Measurements from ENCODE around the gene EFCAB8. TPM values are rescaled to one million over a fixed set of nuclear protein-coding genes. Genes with fewer than 3 reads are reported as not detected.
"Not testable (repeated sequence)": the region's sequence is repeated elsewhere in the genome, so short reads cannot be mapped to it uniquely, and the experiment has no call there.

Gene EFCAB8
- total RNA-seq, 2 donors from 2014 or later = 0.52 to 0.70 TPM

DNA sequence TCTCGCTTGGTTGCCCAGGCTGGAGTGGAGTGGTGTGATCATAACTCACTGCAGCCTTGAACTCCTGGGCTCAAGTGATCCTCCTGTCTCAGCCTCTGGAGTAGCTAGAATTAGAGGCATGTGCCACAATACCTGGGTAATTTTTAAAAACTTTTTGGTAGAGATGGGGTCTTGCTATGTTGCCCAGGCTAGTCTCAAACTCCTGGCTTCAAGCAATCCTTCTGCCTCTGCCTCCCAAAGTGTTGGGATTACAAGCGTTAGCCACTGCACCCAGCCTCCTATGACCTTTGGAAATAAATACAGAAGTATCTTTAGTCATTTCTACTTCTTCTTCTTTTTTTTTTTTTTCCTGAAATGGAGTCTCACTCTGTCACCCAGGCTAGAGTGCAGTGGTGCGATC lies 11.8 kb downstream of the EFCAB8 start:
- DNase-seq (ENCODE audit: low spot score in 2 of 2); H3K9me3 Mint-ChIP-seq; ATAC-seq; H3K36me3 Mint-ChIP-seq; H3K27ac Mint-ChIP-seq: not testable (repeated sequence)

- Mint-ChIP-seq H3K27ac (no peak overlapping the region), H3K36me3 (no peaks in the 10 kb centered on the region), H3K9me3 (no peaks in the 10 kb centered on the region)
- no peak for ATAC-seq
- DNase-seq (ENCODE audit: low spot score in 2 of 2) = no peak
These were observed 12.3 kb downstream of the EFCAB8 start for GRCh38 chr20:32870985-32871384.

GRCh38 chr20:32871627-32872160 lies 13.0 kb downstream of the EFCAB8 start:
- H3K9me3 Mint-ChIP-seq = no peaks in the 10 kb centered on the region
- no peak for ATAC-seq
- H3K27ac Mint-ChIP-seq = no peak overlapping the region

GRCh38 chr20:32872266-32872665 lies 13.5 kb downstream of the EFCAB8 start:
- Mint-ChIP-seq H3K36me3 (no peaks in the 10 kb centered on the region), H3K27ac (no peak overlapping the region), H3K9me3 (no peaks in the 10 kb centered on the region)
- no peak for ATAC-seq
- no peak for DNase-seq (ENCODE audit: low spot score in 2 of 2)

More at GRCh38 chr20:32871627-32872160, 13.0 kb downstream of the EFCAB8 start:
- H3K36me3 Mint-ChIP-seq = no peaks in the 10 kb centered on the region
- DNase-seq (ENCODE audit: low spot score in 2 of 2) = no peak

DNA sequence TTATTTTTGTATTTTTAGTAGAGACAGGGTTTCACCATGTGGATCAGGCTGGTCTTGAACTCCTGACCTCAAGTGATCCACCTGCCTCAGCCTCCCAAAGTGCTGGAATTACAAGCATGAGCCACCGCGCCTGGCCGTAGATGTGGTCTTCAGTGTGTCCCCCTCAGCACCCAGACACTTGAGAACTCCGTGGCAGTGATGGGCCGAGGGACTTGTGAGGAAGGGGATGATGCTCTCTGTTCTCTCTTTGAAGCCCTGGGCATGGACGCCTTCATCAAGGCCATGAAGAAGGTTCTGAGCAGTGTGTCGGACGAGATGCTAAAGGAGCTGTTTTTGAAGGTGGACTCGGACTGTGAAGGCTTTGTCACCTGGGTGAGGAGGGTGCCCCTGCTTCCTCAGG lies 16.9 kb downstream of the EFCAB8 start:
- no peak for ATAC-seq
- Mint-ChIP-seq H3K9me3 (no peaks in the 10 kb centered on the region), H3K27ac (no peak overlapping the region), H3K36me3 (no peaks in the 10 kb centered on the region)
- no peak for DNase-seq (ENCODE audit: low spot score in 2 of 2)

GRCh38 chr20:32877507-32877906 lies 18.8 kb downstream of the EFCAB8 start:
- no peaks in the 10 kb centered on the region for H3K36me3 Mint-ChIP-seq
- no peak for ATAC-seq
- H3K9me3 Mint-ChIP-seq = no peaks in the 10 kb centered on the region
- no peak overlapping the region for H3K27ac Mint-ChIP-seq
- no peak for DNase-seq (ENCODE audit: low spot score in 2 of 2)

DNA sequence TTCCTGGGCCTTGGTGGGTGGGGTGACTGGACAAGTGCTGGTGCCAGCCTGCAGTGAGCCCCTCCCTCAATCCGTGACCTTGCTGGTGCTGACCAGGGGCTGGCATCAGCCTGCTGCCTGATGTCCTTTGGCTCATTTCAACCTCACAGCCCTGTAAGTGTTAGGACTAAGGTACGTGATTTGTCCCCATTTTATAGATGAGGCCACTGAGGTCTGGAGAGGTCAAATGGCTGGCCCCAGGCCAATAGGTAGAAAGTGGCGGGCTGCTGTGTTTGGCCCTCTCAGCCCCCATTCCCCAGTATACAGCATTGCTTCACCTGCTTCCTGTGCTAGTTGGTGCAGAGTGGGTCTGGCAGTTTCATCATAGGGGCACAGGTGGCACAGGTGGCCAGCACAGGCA lies 20.1 kb downstream of the EFCAB8 start:
- no peak for ATAC-seq
- H3K9me3 Mint-ChIP-seq = no peaks in the 10 kb centered on the region
- H3K36me3 Mint-ChIP-seq = no peaks in the 10 kb centered on the region
- DNase-seq (ENCODE audit: low spot score in 2 of 2) = no peak
- H3K27ac Mint-ChIP-seq = no peak overlapping the region

- Mint-ChIP-seq H3K36me3 (no peaks in the 10 kb centered on the region), H3K27ac (no peak overlapping the region), H3K9me3 (no peaks in the 10 kb centered on the region)
- DNase-seq (ENCODE audit: low spot score in 2 of 2) (no peak), ATAC-seq (no peak)
These were observed 20.8 kb downstream of the EFCAB8 start for GRCh38 chr20:32879538-32879937.

DNA sequence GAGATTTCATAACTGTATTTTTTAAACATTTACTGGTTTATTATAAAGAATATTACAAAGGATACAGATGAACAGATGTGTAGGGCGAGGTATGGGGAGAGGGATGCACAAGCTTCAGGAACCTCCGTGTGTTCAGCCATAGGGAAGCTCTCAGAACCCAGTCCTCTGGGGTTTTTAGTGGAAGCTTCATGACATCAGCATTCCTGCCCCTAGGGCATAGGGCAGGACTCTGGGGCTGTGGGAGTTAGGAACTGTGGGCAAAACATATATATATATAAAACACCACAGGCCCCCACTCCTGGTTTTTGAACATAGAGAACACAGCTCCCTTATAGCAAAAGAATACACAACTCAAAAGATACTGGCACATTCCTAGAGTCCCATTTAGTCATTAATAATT lies 21.9 kb downstream of the EFCAB8 start:
- Mint-ChIP-seq H3K27ac (no peak overlapping the region), H3K36me3 (no peaks in the 10 kb centered on the region), H3K9me3 (no peaks in the 10 kb centered on the region)
- DNase-seq (ENCODE audit: low spot score in 2 of 2) (no peak), ATAC-seq (no peak)

- H3K36me3 Mint-ChIP-seq = no peaks in the 10 kb centered on the region
- ATAC-seq (no peak), DNase-seq (ENCODE audit: low spot score in 2 of 2) (no peak)
- no peak overlapping the region for H3K27ac Mint-ChIP-seq
- H3K9me3 Mint-ChIP-seq = no peaks in the 10 kb centered on the region
These were observed 24.4 kb downstream of the EFCAB8 start for GRCh38 chr20:32883081-32883480.

DNA sequence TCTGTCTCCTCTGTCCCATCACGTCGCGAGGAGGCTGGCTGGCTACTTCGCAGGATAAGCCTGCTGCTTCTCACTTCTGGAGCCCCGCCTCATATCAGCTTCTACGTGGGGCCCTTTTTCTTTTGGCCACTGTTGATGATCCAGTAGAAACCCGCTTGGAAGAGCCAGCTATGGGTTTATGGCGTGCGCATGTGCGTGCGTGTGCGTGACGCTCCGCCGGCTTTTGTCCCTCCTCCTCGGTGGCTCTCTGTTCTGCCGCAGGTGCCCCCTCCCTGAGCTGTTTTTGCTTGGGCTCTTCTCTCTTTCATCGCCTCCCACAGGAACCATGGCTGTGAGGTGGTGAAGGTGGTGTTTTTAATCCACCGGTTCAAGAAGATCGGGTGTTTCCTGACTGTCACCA lies 26.5 kb downstream of the EFCAB8 start:
- Mint-ChIP-seq H3K9me3 (no peaks in the 10 kb centered on the region), H3K27ac (no peak overlapping the region), H3K36me3 (no peaks in the 10 kb centered on the region)
- ATAC-seq (no peak), DNase-seq (ENCODE audit: low spot score in 2 of 2) (no peak)

DNA sequence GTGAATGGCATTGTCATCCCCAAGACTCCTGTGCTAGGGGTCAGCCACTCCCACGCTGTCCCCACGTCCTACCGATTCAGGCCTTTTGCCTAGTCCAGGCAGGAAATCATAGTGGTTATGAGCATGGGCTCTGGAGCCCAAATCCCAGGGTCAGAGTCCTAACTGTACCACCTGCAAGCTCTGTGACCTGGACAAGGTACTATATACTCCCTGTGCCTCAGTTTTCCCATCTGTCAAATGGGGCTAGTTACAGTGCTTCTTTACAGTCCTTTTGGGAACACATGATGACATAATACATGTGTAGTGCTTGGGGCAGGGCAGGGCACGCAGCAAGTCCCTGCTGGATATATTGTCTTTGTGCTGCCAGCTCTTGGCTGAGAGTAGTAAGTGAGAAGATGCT lies 27.2 kb downstream of the EFCAB8 start:
- Mint-ChIP-seq H3K36me3 (no peaks in the 10 kb centered on the region), H3K9me3 (no peaks in the 10 kb centered on the region), H3K27ac (no peak overlapping the region)
- ATAC-seq = no peak
- no peak for DNase-seq (ENCODE audit: low spot score in 2 of 2)

GRCh38 chr20:32886652-32887051 lies 27.9 kb downstream of the EFCAB8 start:
- H3K36me3 Mint-ChIP-seq = no peaks in the 10 kb centered on the region

GRCh38 chr20:32887492-32887891 lies 28.8 kb downstream of the EFCAB8 start:
- no peak for DNase-seq (ENCODE audit: low spot score in 2 of 2)
- ATAC-seq = no peak
- Mint-ChIP-seq H3K9me3 (no peaks in the 10 kb centered on the region), H3K27ac (no peak overlapping the region), H3K36me3 (no peaks in the 10 kb centered on the region)

More at GRCh38 chr20:32886652-32887051, 27.9 kb downstream of the EFCAB8 start:
- no peaks in the 10 kb centered on the region for H3K9me3 Mint-ChIP-seq
- ATAC-seq (no peak), DNase-seq (ENCODE audit: low spot score in 2 of 2) (no peak)
- H3K27ac Mint-ChIP-seq = no peak overlapping the region

GRCh38 chr20:32888636-32889035 lies 29.9 kb downstream of the EFCAB8 start:
- DNase-seq (ENCODE audit: low spot score in 2 of 2) (no peak), ATAC-seq (no peak)
- H3K9me3 Mint-ChIP-seq = no peaks in the 10 kb centered on the region
- no peaks in the 10 kb centered on the region for H3K36me3 Mint-ChIP-seq
- no peak overlapping the region for H3K27ac Mint-ChIP-seq

DNA sequence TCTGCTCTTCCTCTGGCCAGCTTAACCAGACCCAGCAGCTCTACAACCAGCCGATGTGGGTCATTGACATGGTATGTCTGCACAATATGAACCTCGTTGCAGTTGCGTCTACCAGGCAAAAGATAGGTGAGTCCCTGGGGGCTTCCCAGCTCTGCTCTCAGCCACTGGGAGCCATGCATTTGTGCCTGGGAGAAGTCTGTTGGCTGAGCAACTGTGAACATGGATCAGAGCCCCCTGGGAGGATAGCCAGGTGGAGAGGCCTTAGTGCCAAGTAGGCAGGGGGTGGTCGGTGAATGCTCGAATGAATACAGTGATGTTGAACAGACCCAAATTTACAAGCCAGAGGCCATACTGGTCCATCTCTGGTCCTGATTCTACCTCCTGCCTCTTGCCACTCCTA lies 30.6 kb downstream of the EFCAB8 start:
- H3K36me3 Mint-ChIP-seq = no peaks in the 10 kb centered on the region
- ATAC-seq = no peak
- DNase-seq (ENCODE audit: low spot score in 2 of 2) = no peak
- no peaks in the 10 kb centered on the region for H3K9me3 Mint-ChIP-seq
- H3K27ac Mint-ChIP-seq = no peak overlapping the region

- no peak for ATAC-seq
These were observed 32.8 kb downstream of the EFCAB8 start for GRCh38 chr20:32891491-32891890.

DNA sequence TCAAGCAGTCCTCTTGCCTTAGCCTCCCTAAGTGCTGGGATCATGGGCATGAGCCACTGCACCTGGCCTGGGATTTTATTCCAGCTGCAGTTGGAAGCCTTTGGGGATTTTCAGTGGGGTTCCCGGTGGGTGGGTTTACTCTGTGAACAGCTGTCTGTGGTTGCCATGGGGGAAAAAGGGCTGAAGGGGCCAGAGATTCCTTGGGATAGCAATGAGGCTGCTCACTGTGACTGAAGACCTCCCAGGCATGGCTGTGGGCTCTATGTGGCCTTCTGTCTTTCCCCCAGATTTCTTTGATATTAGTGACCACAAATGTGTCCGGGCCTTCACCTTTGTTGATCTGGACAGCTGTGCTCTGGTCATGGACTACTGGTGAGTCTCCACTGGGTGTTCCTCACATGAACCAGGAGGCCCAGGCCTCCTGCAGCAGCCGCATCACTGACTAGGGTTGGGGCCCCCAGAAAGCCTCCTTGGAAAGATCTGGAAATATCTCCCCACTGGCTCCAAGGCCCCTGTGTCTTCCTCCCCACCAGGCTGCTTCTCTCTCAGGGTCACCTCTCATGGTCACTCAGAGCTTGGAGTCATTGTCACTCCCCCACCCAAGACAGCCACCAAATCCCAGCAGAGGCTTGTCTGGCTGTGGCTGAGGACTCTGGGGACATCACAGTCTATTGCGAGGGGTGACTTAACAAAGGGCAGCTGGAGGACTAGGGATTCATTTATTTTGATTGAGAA lies 33.4 kb downstream of the EFCAB8 start:
- no peaks in the 10 kb centered on the region for H3K9me3 Mint-ChIP-seq
- no peak for ATAC-seq
- H3K27ac Mint-ChIP-seq = no peak overlapping the region

More at GRCh38 chr20:32891491-32891890, 32.8 kb downstream of the EFCAB8 start:
- no peak overlapping the region for H3K27ac Mint-ChIP-seq
- H3K36me3 Mint-ChIP-seq = no peaks in the 10 kb centered on the region
- H3K9me3 Mint-ChIP-seq = no peaks in the 10 kb centered on the region
- no peak for DNase-seq (ENCODE audit: low spot score in 2 of 2)

More for the DNA sequence above, 33.4 kb downstream of the EFCAB8 start:
- no peak for DNase-seq (ENCODE audit: low spot score in 2 of 2)
- no peaks in the 10 kb centered on the region for H3K36me3 Mint-ChIP-seq

Measured in activated naive CD4-positive, alpha-beta T cell treated with anti-CD3 and anti-CD28 coated beads, Interleukin-2, amount 50 U/mL, for 72 hours (primary cell).